Heart right ventricle (tissue), 16 donors: Measurements from ENCODE around the gene ENO2. TPM values are rescaled to one million over a fixed set of nuclear protein-coding genes. Genes with fewer than 3 reads are reported as not detected.
"Not testable (repeated sequence)": the region's sequence is repeated elsewhere in the genome, so short reads cannot be mapped to it uniquely, and the experiment has no call there.

Experiments
- ATAC-seq, 8 donors: fragments of 200-7000 bp; cut with Tn5 transposase; one replicate each; pipeline ENCODE4 v1.9.1; 2020; ENCODE audit warnings: mild to moderate bottlenecking in 8 of 8, moderate library complexity in 8 of 8, moderate number of reproducible peaks in 1 of 8
- DNase-seq, 2 donors: peaks; one replicate each; pipeline ENCODE4 v3.0.0-alpha.2; 2020
- H3K27ac ChIP-seq, 10 donors: fragments of 200-600 bp; sonication (generic) in 2 of 10; one replicate each; pipeline versions ENCODE4 v1.5.0 to v1.8.0; 2020 to 2022; ENCODE audit warnings: mild to moderate bottlenecking in 3 of 10
- H3K27me3 ChIP-seq, 7 donors: fragments of 200-600 bp; one replicate each; pipeline ENCODE4 v1.8.0; 2021 to 2022; ENCODE audit warnings: mild to moderate bottlenecking in 2 of 7
- H3K36me3 ChIP-seq, 9 donors: fragments of 200-600 bp; sonication (generic) in 1 of 9; one replicate each; pipeline versions ENCODE4 v1.5.0 to v1.8.0; 2020 to 2022; ENCODE audit warnings: mild to moderate bottlenecking in 2 of 9
- H3K4me1 ChIP-seq, 9 donors: fragments of 200-600 bp; sonication (generic) in 1 of 9; one replicate each; pipeline versions ENCODE4 v1.5.0 to v1.8.0; 2020 to 2022; ENCODE audit warnings: mild to moderate bottlenecking in 4 of 9
- H3K4me3 ChIP-seq, 10 donors: fragments of 200-600 bp; sonication (generic) in 2 of 10; one replicate each; pipeline versions ENCODE4 v1.5.0 to v1.8.0; 2020 to 2022; ENCODE audit warnings: mild to moderate bottlenecking in 7 of 10, moderate library complexity in 2 of 10
- H3K9me3 ChIP-seq, 11 donors: fragments of 200-600 bp in 10 of 11; sonication (generic) in 2 of 11; one replicate each; pipeline versions ENCODE4 v1.5.0 to v1.8.0; 2013 to 2022; ENCODE audit warnings: mild to moderate bottlenecking in 2 of 11, control low read depth in 1 of 11, moderate library complexity in 1 of 11
- WGBS, 2 donors: extraction: QIAGEN DNeasy Blood & Tissue Kit; methylation state at CpG; one replicate each; pipeline ENCODE4 v1.1.7; 2013; ENCODE audit warnings: inconsistent platforms in 1 of 2; 5-methylcytosine and 5-hydroxymethylcytosine counted together
- intact Hi-C, 10 donors: fragments of 100-400 bp; cut with DNase I; formaldehyde crosslinking; loops; one replicate each; pipeline versions ENCODE4 v1.11.1 to v1.14.2; 2022
- polyA plus RNA-seq, 2 donors: library from polyadenylated mRNA; stranded (reverse); fragments of 200-250 nt; gene quantifications; one replicate each; pipeline ENCODE4 v1.2.3, GENCODE V29; 2013
- total RNA-seq, 10 donors: library from RNA; stranded (reverse); fragmentation: NEBNext Ultra II Directional in 3 of 10; extraction: Animal tissue kit (Norgen Biotek cat#: 25700) in 3 of 10; gene quantifications; one replicate each; pipeline versions ENCODE4 v1.2.1 to v1.2.4, GENCODE V29; 2021 to 2023
- TF ChIP-seq, protein P1 (sequence below), 9 donors: fragments of 200-600 bp; sonication (generic) in 2 of 9; IDR thresholded peaks; one replicate each; pipeline versions ENCODE4 v1.5.0 to v1.8.0; 2021 to 2022; ENCODE audit warnings: antibody characterized with exemption in 9 of 9, mild to moderate bottlenecking in 5 of 9, moderate library complexity in 1 of 9
- donor health status: Arrhythmogenic right ventricular cardiomyopathy.
- donor health status: ischemic (EF 13 %, LVEDD 7.1; RV severe dilation, severe dysfunction).
- donor health status: healthy with polysubstance abuse.
- donor health status: DM: no; HTN: yes; CAD: no.
- donor health status: DM: no; HTN: no; CAD: no.
- donor health status: ischemic (EF 25% LVEDD 6.9; RV normal size, moderate dysfunction).
- donor health status: ischemic (EF 25% LVEDD 5.7; RV mildly dilated, moderate dysfunction).
- donor health status: healthy.
- donor health status: DM: yes; HTN: yes; CAD: no.
- donor health status: Ischemic cardiomyopathy.
- donor health status: ischemic (EF 35%, LVEDD 5.7; RV mildly dilated, moderate dysfunction).
- donor health status: nonischemic (EF 11% LVEDD 7.7; RV severe dilation, severe dysfunction).
- donor health status: DM: yes; HTN: yes; CAD: no.
- donor health status: PGD.
- donor health status: ischemic (EF 29% LVEDD 5.4; RV normal size, mild dysfunction).
- donor health status: nonischemic (EF 23%, LVEDD 6.1; RV moderate dilation, normal function).

The ENO2 gene
- total and polyA plus RNA-seq, 12 donors: 6.3 to 68.4 (median 16.7) TPM

- peak; percentile 86 to 89 for DNase-seq
- WGBS, 2 donors: 1% methylated on average over 73 to 86 of the region's 86 CpGs
- H3K4me1 ChIP-seq: peaks cover 32 to 53% (median 49%) of the 10 kb centered on the region in 9 donors
- H3K36me3 ChIP-seq: peaks cover 0 to 67% (median 42%) of the 10 kb centered on the region in 9 donors
- peak; percentile 81 to 93 (median 88) for ATAC-seq
- intact Hi-C loops: loop anchor here in 2 of 10 donors (5.0 to 10.0 kb wide), 2 partner anchors 70 to 77 kb away; partner anchors contain the start of genes C12orf57 (in 1 of the 2) and RNU7-1 (in 1 of the 2)
- no peaks in the 10 kb centered on the region for H3K27me3 ChIP-seq
- no peaks in the 10 kb centered on the region for H3K9me3 ChIP-seq
- TF ChIP-seq, protein P1, sequence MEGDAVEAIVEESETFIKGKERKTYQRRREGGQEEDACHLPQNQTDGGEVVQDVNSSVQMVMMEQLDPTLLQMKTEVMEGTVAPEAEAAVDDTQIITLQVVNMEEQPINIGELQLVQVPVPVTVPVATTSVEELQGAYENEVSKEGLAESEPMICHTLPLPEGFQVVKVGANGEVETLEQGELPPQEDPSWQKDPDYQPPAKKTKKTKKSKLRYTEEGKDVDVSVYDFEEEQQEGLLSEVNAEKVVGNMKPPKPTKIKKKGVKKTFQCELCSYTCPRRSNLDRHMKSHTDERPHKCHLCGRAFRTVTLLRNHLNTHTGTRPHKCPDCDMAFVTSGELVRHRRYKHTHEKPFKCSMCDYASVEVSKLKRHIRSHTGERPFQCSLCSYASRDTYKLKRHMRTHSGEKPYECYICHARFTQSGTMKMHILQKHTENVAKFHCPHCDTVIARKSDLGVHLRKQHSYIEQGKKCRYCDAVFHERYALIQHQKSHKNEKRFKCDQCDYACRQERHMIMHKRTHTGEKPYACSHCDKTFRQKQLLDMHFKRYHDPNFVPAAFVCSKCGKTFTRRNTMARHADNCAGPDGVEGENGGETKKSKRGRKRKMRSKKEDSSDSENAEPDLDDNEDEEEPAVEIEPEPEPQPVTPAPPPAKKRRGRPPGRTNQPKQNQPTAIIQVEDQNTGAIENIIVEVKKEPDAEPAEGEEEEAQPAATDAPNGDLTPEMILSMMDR (IDR thresholded peaks at IDR 0.05): peak in 4 of 9 donors; percentile 11 to 24 (median 20)
- H3K4me3 ChIP-seq: peak within 1 kb of the TSS; percentile 81 to 100 (median 98)
- peak within 1 kb of the TSS; percentile 93 to 100 (median 100) for H3K27ac ChIP-seq
Observed at GRCh38 chr12:6867413-6868210, 46.8 kb upstream of the ENO2 start, which contains the start of gene TPI1. TPI1 (plus strand) TSS chr12:6867531; CDS start chr12:6867567, 36 bp downstream.

DNA sequence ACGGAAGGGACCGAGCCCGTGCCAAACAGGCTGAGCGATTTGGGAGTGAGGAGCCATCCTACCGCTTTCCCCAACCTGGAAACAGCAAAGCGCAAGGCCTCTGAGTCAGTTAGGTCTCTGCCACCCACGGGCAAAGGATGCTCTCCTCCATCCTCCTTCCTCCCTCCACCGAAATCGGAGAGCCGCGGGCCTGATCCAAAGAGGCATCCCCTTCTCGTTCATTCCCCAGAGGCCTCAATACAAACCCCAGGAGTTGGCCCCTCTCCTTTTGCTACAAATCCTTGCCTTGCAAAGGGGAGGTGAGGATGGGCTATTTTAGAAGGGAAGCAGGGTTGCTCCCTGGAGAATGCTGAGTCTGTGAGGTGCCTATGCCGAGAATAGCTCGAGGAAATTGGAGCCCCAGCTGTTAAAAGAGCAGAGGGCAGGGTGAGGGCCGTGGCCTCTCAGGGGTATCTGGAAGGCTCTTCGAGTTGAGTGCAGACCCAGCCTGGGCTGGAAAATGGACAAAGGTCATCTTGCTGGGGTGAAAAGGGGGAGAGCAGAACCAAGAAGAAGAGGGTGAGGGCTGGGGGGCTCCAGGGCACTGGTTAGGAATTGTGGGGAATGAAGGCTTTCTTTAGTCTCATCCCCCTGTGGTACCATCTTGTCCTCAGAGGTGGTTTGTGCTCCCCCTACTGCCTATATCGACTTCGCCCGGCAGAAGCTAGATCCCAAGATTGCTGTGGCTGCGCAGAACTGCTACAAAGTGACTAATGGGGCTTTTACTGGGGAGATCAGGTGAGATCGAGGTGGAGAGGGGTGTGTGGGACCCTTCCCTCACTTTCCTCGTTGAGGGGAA, 46.0 kb upstream of the ENO2 start:
- no peaks in the 10 kb centered on the region for H3K27me3 ChIP-seq
- H3K4me1 ChIP-seq: peaks cover 32 to 56% (median 49%) of the 10 kb centered on the region in 9 donors
- DNase-seq (no peak), ATAC-seq (no peak)
- H3K9me3 ChIP-seq: no peaks in the 10 kb centered on the region
- 7 to 8% methylated on average over 22 of the region's 22 CpGs for WGBS, 2 donors
- H3K27ac ChIP-seq: peak overlapping the region; percentile 93 to 100 (median 100)
- H3K36me3 ChIP-seq: peaks cover 0 to 59% (median 35%) of the 10 kb centered on the region in 9 donors
- TF ChIP-seq, protein P1 (IDR thresholded peaks at IDR 0.05): no peak
- peak overlapping the region; percentile 81 to 100 (median 98) for H3K4me3 ChIP-seq
- intact Hi-C loops: loop anchor here in 2 of 10 donors (5.0 to 10.0 kb wide), 2 partner anchors 69 to 76 kb away; partner anchors contain the start of genes C12orf57 (in 1 of the 2) and RNU7-1 (in 1 of the 2)

DNA sequence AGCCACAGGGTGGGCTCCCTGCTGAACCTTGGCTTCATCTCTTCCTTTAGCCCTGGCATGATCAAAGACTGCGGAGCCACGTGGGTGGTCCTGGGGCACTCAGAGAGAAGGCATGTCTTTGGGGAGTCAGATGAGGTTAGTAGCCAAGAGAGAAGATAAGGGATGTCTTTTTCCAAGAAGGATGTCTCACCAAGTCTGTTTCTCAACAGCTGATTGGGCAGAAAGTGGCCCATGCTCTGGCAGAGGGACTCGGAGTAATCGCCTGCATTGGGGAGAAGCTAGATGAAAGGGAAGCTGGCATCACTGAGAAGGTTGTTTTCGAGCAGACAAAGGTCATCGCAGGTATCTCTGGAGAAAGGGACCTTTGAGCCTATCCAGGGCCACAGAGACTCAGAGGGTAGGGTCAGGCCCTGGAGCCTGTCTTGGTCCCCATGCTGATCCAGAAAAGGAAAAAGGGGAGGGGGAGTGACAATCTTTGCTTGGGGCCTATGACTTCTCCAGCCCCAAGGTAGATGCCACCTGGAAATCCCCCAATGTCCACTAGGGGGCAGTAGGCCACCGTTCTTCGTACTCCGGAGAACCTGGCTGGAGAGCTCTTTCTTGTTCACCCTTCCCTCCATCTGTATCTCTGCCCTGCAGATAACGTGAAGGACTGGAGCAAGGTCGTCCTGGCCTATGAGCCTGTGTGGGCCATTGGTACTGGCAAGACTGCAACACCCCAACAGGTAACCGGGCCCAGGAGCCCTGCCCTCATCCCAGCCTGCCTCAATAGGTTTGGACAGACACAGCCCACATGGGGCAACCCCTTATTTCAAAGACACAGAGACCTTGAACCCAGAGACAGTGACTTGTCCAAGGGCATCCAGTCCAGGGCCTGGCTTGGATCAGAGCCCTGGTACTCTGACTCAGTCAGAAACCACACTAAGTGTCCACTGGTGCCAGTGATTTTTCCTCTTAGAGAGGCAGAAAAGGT, 45.0 kb upstream of the ENO2 start:
- Histone ChIP-seq H3K36me3 (peaks cover 0 to 50% (median 26%) of the 10 kb centered on the region in 9 donors), H3K27ac (peak overlapping the region in 9 of 10 donors; percentile 98 to 100 (median 100)), H3K4me3 (peak overlapping the region; percentile 81 to 100 (median 98)), H3K27me3 (no peaks in the 10 kb centered on the region), H3K4me1 (peaks cover 32 to 65% (median 56%) of the 10 kb centered on the region in 9 donors), H3K9me3 (no peaks in the 10 kb centered on the region)
- DNase-seq (peak; percentile 71 to 78), ATAC-seq (peak in 2 of 8 donors; percentile 1 to 4)
- TF ChIP-seq, protein P1 (IDR thresholded peaks at IDR 0.05): peak; percentile 81 to 95 (median 92)
- intact Hi-C loops: loop anchor here in 4 of 10 donors (2.0 to 10.0 kb wide), 5 partner anchors 58 to 98 kb away; partner anchors contain the start of genes ATN1 (in 1 of the 4), C12orf57 (in 1 of the 4) and RNU7-1 (in 1 of the 4)
- WGBS, 2 donors: 31 to 32% methylated on average over 12 of the region's 12 CpGs

- WGBS, 2 donors: 61% methylated on average over 4 of the region's 4 CpGs
- H3K4me3 ChIP-seq, DNase-seq, ATAC-seq, H3K9me3 ChIP-seq, H3K27me3 ChIP-seq: not testable (repeated sequence)
- intact Hi-C loops: loop anchor here in 3 of 10 donors (2.0 to 5.0 kb wide), 3 partner anchors 57 to 97 kb away; partner anchors contain the start of gene ATN1 (in 1 of the 3)
- H3K36me3 ChIP-seq: peaks cover 0 to 41% (median 18%) of the 10 kb centered on the region in 9 donors
- peaks cover 32 to 69% (median 56%) of the 10 kb centered on the region in 9 donors for H3K4me1 ChIP-seq
- peak overlapping the region in 1 of 10 donors; percentile 100 for H3K27ac ChIP-seq
Observed at GRCh38 chr12:6870304-6870703, 44.1 kb upstream of the ENO2 start.
